GM12878 (cell line): ENCODE measurements around the gene ARID3A. TPM values are rescaled to one million over a fixed set of nuclear protein-coding genes. Genes with fewer than 3 reads are reported as not detected.

Experiments
- ATAC-seq: fragments of 200-7000 bp; cut with Tn5 transposase; 3 replicates; pipeline ENCODE4 v1.9.1; 2020; ENCODE audit warnings: mild to moderate bottlenecking, moderate library complexity
- BruUV-seq: library from RNA; stranded (reverse); fragments of 400-500 nt; replicated peaks from 2 replicates; lab custom pipeline; 2021; lab: Mats Ljungman, UMichigan
- CTCF ChIA-PET: fragments of 300-600 bp; sonication (Branson Sonifier 250); formaldehyde crosslinking; extraction: SDS; loops from one replicate; lab custom pipeline; 2021; ENCODE audit warnings: inconsistent platforms; lab: Yijun Ruan, JAX
- POLR2A ChIA-PET: fragments of 350-600 bp; formaldehyde crosslinking; extraction: SDS; loops from one replicate; lab custom pipeline; 2021; ENCODE audit warnings: inconsistent platforms; lab: Charles Lee
- RAD21 ChIA-PET: fragments of 300-600 bp; sonication (Branson Sonifier 250); formaldehyde crosslinking; loops from one replicate; lab custom pipeline; 2023; ENCODE audit warnings: antibody characterized with exemption; ENCODE audit not compliant: unreplicated experiment; lab: Charles Lee
- SMC1A ChIA-PET: fragments of 300-600 bp; sonication (Branson Sonifier 250); formaldehyde crosslinking; loops from one replicate; lab custom pipeline; 2023; ENCODE audit not compliant: unreplicated experiment, uncharacterized antibody; lab: Charles Lee
- DNase-seq: peaks from one replicate; pipeline ENCODE4 v3.0.0-alpha.2; 2011; ENCODE audit warnings: low read depth, low spot score
- FAIRE-seq: peaks from 3 replicates; lab custom pipeline; 2011; peaks lifted over from hg19 to GRCh38; lab: Jason Lieb, UNC
- H2AFZ ChIP-seq: 2 replicates; pipeline ENCODE4 v1.6.0; 2011; ENCODE audit warnings: low read depth, low read length, control low read depth; ENCODE audit not compliant: control insufficient read depth
- H3K27ac ChIP-seq: 2 replicates; pipeline ENCODE4 v1.5.1; 2011; ENCODE audit warnings: control low read depth; ENCODE audit not compliant: control insufficient read depth, insufficient read depth
- H3K27me3 ChIP-seq, 2 experiments: replicated peaks in 1 of 2; 2 replicates each; pipeline versions ENCODE4 v1.6.0 to v1.6.1; 2011; ENCODE audit warnings: low read length in 1 of 2; ENCODE audit not compliant: control insufficient read depth in 2 of 2, insufficient read depth in 2 of 2
- H3K36me3 ChIP-seq, 2 experiments: 2 replicates each; pipeline ENCODE4 v1.5.1; 2011; ENCODE audit warnings: low read length in 1 of 2; ENCODE audit not compliant: control insufficient read depth in 2 of 2, insufficient read depth in 2 of 2
- H3K4me1 ChIP-seq: 2 replicates; pipeline ENCODE4 v1.6.1; 2011; ENCODE audit warnings: mild to moderate bottlenecking, low read length, moderate library complexity, mixed read lengths; ENCODE audit not compliant: control insufficient read depth, insufficient read depth
- H3K4me2 ChIP-seq: 2 replicates; pipeline ENCODE4 v1.6.0; 2011; ENCODE audit warnings: control low read depth; ENCODE audit not compliant: control insufficient read depth, insufficient read depth
- H3K4me3 ChIP-seq: fragments of 200-600 bp; sonication (generic); 2 replicates; pipeline ENCODE4 v1.5.1; 2016
- H3K79me2 ChIP-seq: 2 replicates; pipeline ENCODE4 v1.6.0; 2011; ENCODE audit warnings: low read length; ENCODE audit not compliant: control insufficient read depth, insufficient read depth
- H3K9ac ChIP-seq: 2 replicates; pipeline ENCODE4 v1.8.0; 2011; ENCODE audit warnings: low read length, control low read depth, mixed read lengths; ENCODE audit not compliant: control insufficient read depth, insufficient read depth
- H3K9me3 ChIP-seq: replicated peaks from 3 replicates; pipeline ENCODE4 v1.5.1; 2011; ENCODE audit warnings: mild to moderate bottlenecking, low read length; ENCODE audit not compliant: control insufficient read depth, insufficient read depth
- H4K20me1 ChIP-seq: 2 replicates; pipeline ENCODE4 v1.6.0; 2011; ENCODE audit not compliant: control insufficient read depth, insufficient read depth
- CBFB ChIP-seq: IDR thresholded peaks from 2 replicates; pipeline ENCODE4 v1.6.1; 2016; ENCODE audit warnings: antibody characterized with exemption, low read depth
- CREB1 ChIP-seq: IDR thresholded peaks from 2 replicates; pipeline ENCODE4 v1.6.1; 2012; ENCODE audit warnings: low read depth, mild to moderate bottlenecking, inconsistent platforms
- CTCF ChIP-seq, 3 experiments: IDR thresholded peaks in 2 of 3; conservative IDR thresholded peaks in 1 of 3; 2 replicates each; pipeline ENCODE4 v1.5.1; 2011; ENCODE audit warnings: low read depth in 3 of 3, low read length in 3 of 3, mild to moderate bottlenecking in 3 of 3, control low read depth in 2 of 3, moderate library complexity in 2 of 3, inconsistent platforms in 1 of 3, mixed read lengths in 1 of 3; ENCODE audit not compliant: control insufficient read depth in 2 of 3, insufficient read depth in 1 of 3; ENCODE audit errors: extremely low read depth in 1 of 3
- FOXM1 ChIP-seq: IDR thresholded peaks from 2 replicates; pipeline ENCODE4 v1.6.1; 2012; ENCODE audit warnings: low read depth, mild to moderate bottlenecking, inconsistent platforms, low read length, moderate library complexity
- POLR2A ChIP-seq: IDR thresholded peaks from 2 replicates; pipeline ENCODE4 v1.6.1; 2011; ENCODE audit warnings: low read depth, mild to moderate bottlenecking, low read length
- SMC3 ChIP-seq: IDR thresholded peaks from 2 replicates; pipeline ENCODE4 v1.6.1; 2011; ENCODE audit warnings: low read length, improper control_type of control experiment, borderline replicate concordance
- SUZ12 ChIP-seq: fragments of 200-600 bp; sonication (generic); IDR thresholded peaks from one replicate; pipeline ENCODE4 v1.6.1; 2018; ENCODE audit warnings: antibody characterized with exemption, mild to moderate bottlenecking; ENCODE audit not compliant: unreplicated experiment
- WGBS: methylation state at CpG from one replicate; pipeline ENCODE4 v1.1.6; 2016; ENCODE audit warnings: low lambda C conversion rate; ENCODE audit not compliant: insufficient replicate concordance, insufficient coverage; ENCODE audit errors: missing lambda C conversion rate; 5-methylcytosine and 5-hydroxymethylcytosine counted together
- in situ Hi-C: fragments of 300-500 bp; cut with MboI; formaldehyde crosslinking; loops from 9 replicates; pipeline ENCODE4 v1.14.3; 2018; ENCODE audit warnings: mixed read lengths
- intact Hi-C: fragments of 100-400 bp; cut with micrococcal nuclease; formaldehyde crosslinking; loops from one replicate; pipeline ENCODE4 v1.14.2; 2022; ENCODE audit not compliant: unreplicated experiment
- polyA plus RNA-seq, 11 experiments: library from polyadenylated mRNA; depleted of rRNA in 4 of 11; unstranded in 6 of 11; stranded (reverse) in 5 of 11; fragments of >200 nt; fragmentation: Nextera tagmentation in 4 of 11; fragmentation: Illumina TruSeq in 1 of 11; extraction: Ambion mirVana in 4 of 11; extraction: Trizol in 1 of 11; gene quantifications; 1 replicate in 1 of 11; 2 replicates in 10 of 11; pipeline versions ENCODE4 v1.2.1 to v1.2.3, GENCODE V29; 2011 to 2016; ENCODE audit warnings: inconsistent platforms in 2 of 11, missing spikeins in 2 of 11, low read depth in 1 of 11
- total RNA-seq, 4 experiments: library from RNA; depleted of rRNA in 3 of 4; stranded (reverse); fragments of >200 nt in 3 of 4; fragmentation: Illumina TruSeq in 1 of 4; extraction: Trizol in 1 of 4; gene quantifications; 2 replicates each; pipeline versions ENCODE4 v1.2.1 to v1.2.3, GENCODE V29; 2013 to 2021
- TF ChIP-seq, protein P1 (sequence below): IDR thresholded peaks from 2 replicates; pipeline ENCODE4 v1.6.1; 2011; ENCODE audit warnings: borderline replicate concordance, low read depth, mild to moderate bottlenecking, moderate library complexity, low read length; ENCODE audit not compliant: insufficient read depth, poor library complexity, severe bottlenecking
- TF ChIP-seq, protein P2 (sequence below): fragments of 450-650 bp; IDR thresholded peaks from 2 replicates; pipeline ENCODE4 v1.6.1; 2016; ENCODE audit warnings: mild to moderate bottlenecking

The ARID3A gene
- total and polyA plus RNA-seq, 10 of the 15 experiments (the other 5 are each of a cell fraction or from before 2014, with no cell fraction given) = 0.76 to 70.0 (median 16.7) TPM

- no peaks in the 10 kb centered on the region for H3K9me3 ChIP-seq
- no peak overlapping the region for H3K9ac ChIP-seq
- no peak overlapping the region for H3K27ac ChIP-seq
- no peak overlapping the region for H3K4me2 ChIP-seq
- no peaks in the 10 kb centered on the region for H4K20me1 ChIP-seq
- POLR2A ChIA-PET = interaction anchor here (1.0 kb wide), 1 partner anchor 12 kb away, joined by 3 read pairs; no protein-coding TSS in a partner anchor
- RAD21 ChIA-PET = no interaction called here
- CTCF ChIA-PET = no interaction called here
- peaks cover 0 to 3% of the 10 kb centered on the region in 2 experiments; a peak in 3 of 4 replicates for H3K36me3 ChIP-seq
- intact Hi-C loops (no loop called here), in situ Hi-C loops (no loop called here)
- no peak overlapping the region for H3K4me3 ChIP-seq
- ATAC-seq = no peak
- no peaks in the 10 kb centered on the region for H3K4me1 ChIP-seq
- 88% methylated on average over 27 of the region's 30 CpGs for WGBS
- SMC1A ChIA-PET = no interaction called here
- TF ChIP-seq POLR2A (peak; percentile 4; the same call in 1 of the 2 replicates), CTCF (IDR thresholded peaks at IDR 0.05 in 2 of 3, conservative IDR thresholded peaks at IDR 0.05 in 1 of 3; ENCODE audit: control insufficient read depth in 2 of 3, extremely low read depth in 1 of 3, insufficient read depth in 1 of 3, low read depth in 3 of 3, low read length in 3 of 3) (no peak)
- TF ChIP-seq, all 136 proteins: peak for 1
- no TSS peak for BruUV-seq
- DNase-seq (no peak), FAIRE-seq (no peak)
- H2AFZ ChIP-seq = no peak overlapping the region
- peaks cover 7% of the 10 kb centered on the region for H3K79me2 ChIP-seq
- H3K27me3 ChIP-seq = no peaks in the 10 kb centered on the region
These were observed 37.1 kb upstream of the ARID3A start for GRCh38 chr19:888581-889385.

DNA sequence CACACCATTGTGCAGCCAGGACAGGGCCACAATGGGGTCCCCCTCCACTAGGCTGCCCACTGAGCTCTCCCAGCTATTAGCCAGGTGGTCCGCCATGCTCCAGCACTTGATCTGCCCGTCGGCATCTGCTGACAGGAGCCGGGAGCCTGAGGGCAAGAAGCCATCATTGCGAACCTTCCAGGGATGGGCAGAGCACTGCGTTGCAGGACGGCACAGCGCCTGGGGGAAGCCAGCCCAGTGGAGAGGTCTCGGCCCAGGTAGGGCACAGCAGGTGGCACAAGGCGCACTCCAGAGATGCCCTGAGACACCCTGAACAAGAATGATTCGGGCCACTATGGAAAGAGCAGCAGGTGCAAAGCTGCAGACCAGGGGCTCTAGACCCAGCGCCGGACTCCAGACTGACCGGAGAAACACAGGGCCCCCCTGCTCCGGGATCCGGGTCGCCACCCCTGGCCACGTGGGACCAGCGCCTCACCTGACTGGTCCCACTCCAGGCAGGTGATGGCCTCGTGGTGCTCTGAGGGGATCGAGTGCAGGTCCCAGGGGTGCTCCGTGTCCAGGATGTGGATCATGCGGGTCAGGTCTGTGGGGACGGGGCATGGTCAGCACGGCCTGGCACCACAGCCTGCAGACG lies 36.1 kb upstream of the ARID3A start:
- no peak overlapping the region for H3K9ac ChIP-seq
- H3K79me2 ChIP-seq = peaks cover 7% of the 10 kb centered on the region
- ChIA-PET POLR2A (interaction anchor here (1.0 kb wide), 1 partner anchor 13 kb away, joined by 3 read pairs; no protein-coding TSS in a partner anchor), SMC1A (no interaction called here), CTCF (no interaction called here), RAD21 (no interaction called here)
- H3K27ac ChIP-seq = no peak overlapping the region
- H3K4me1 ChIP-seq = no peaks in the 10 kb centered on the region
- H3K9me3 ChIP-seq = no peaks in the 10 kb centered on the region
- FAIRE-seq = no peak
- peaks cover 0 to 3% of the 10 kb centered on the region in 2 experiments; a peak in 3 of 4 replicates for H3K36me3 ChIP-seq
- H3K4me3 ChIP-seq = no peak overlapping the region
- no peaks in the 10 kb centered on the region for H3K27me3 ChIP-seq
- no peaks in the 10 kb centered on the region for H4K20me1 ChIP-seq
- BruUV-seq = no TSS peak
- H2AFZ ChIP-seq = no peak overlapping the region
- WGBS = 95% methylated on average over 25 of the region's 26 CpGs
- no peak for ATAC-seq
- intact Hi-C loops (no loop called here), in situ Hi-C loops (no loop called here)
- DNase-seq = no peak
- no peak overlapping the region for H3K4me2 ChIP-seq
- TF ChIP-seq CBFB (no peak), SMC3 (no peak), FOXM1 (no peak), SUZ12 (no peak), CREB1 (no peak)
- TF ChIP-seq, protein P1, sequence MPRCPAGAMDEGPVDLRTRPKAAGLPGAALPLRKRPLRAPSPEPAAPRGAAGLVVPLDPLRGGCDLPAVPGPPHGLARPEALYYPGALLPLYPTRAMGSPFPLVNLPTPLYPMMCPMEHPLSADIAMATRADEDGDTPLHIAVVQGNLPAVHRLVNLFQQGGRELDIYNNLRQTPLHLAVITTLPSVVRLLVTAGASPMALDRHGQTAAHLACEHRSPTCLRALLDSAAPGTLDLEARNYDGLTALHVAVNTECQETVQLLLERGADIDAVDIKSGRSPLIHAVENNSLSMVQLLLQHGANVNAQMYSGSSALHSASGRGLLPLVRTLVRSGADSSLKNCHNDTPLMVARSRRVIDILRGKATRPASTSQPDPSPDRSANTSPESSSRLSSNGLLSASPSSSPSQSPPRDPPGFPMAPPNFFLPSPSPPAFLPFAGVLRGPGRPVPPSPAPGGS = no peak
- TF ChIP-seq, protein P2, sequence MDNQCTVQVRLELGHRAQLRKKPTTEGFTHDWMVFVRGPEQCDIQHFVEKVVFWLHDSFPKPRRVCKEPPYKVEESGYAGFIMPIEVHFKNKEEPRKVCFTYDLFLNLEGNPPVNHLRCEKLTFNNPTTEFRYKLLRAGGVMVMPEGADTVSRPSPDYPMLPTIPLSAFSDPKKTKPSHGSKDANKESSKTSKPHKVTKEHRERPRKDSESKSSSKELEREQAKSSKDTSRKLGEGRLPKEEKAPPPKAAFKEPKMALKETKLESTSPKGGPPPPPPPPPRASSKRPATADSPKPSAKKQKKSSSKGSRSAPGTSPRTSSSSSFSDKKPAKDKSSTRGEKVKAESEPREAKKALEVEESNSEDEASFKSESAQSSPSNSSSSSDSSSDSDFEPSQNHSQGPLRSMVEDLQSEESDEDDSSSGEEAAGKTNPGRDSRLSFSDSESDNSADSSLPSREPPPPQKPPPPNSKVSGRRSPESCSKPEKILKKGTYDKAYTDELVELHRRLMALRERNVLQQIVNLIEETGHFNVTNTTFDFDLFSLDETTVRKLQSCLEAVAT = no peak
